GM12878 (cell line): ENCODE results near the gene DCST1. TPM values are rescaled to one million over a fixed set of nuclear protein-coding genes. Genes with fewer than 3 reads are reported as not detected.

Experiments
- ATAC-seq: fragments of 200-7000 bp; cut with Tn5 transposase; 3 replicates; pipeline ENCODE4 v1.9.1; 2020; ENCODE audit warnings: mild to moderate bottlenecking, moderate library complexity
- BruUV-seq: library from RNA; stranded (reverse); fragments of 400-500 nt; replicated peaks from 2 replicates; lab custom pipeline; 2021; lab: Mats Ljungman, UMichigan
- CTCF ChIA-PET: fragments of 300-600 bp; sonication (Branson Sonifier 250); formaldehyde crosslinking; extraction: SDS; loops from one replicate; lab custom pipeline; 2021; ENCODE audit warnings: inconsistent platforms; lab: Yijun Ruan, JAX
- POLR2A ChIA-PET: fragments of 350-600 bp; formaldehyde crosslinking; extraction: SDS; loops from one replicate; lab custom pipeline; 2021; ENCODE audit warnings: inconsistent platforms; lab: Charles Lee
- RAD21 ChIA-PET: fragments of 300-600 bp; sonication (Branson Sonifier 250); formaldehyde crosslinking; loops from one replicate; lab custom pipeline; 2023; ENCODE audit warnings: antibody characterized with exemption; ENCODE audit not compliant: unreplicated experiment; lab: Charles Lee
- SMC1A ChIA-PET: fragments of 300-600 bp; sonication (Branson Sonifier 250); formaldehyde crosslinking; loops from one replicate; lab custom pipeline; 2023; ENCODE audit not compliant: unreplicated experiment, uncharacterized antibody; lab: Charles Lee
- DNase-seq: peaks from one replicate; pipeline ENCODE4 v3.0.0-alpha.2; 2011; ENCODE audit warnings: low read depth, low spot score
- FAIRE-seq: peaks from 3 replicates; lab custom pipeline; 2011; peaks lifted over from hg19 to GRCh38; lab: Jason Lieb, UNC
- H2AFZ ChIP-seq: 2 replicates; pipeline ENCODE4 v1.6.0; 2011; ENCODE audit warnings: low read depth, low read length, control low read depth; ENCODE audit not compliant: control insufficient read depth
- H3K27ac ChIP-seq: 2 replicates; pipeline ENCODE4 v1.5.1; 2011; ENCODE audit warnings: control low read depth; ENCODE audit not compliant: control insufficient read depth, insufficient read depth
- H3K27me3 ChIP-seq, 2 experiments: replicated peaks in 1 of 2; 2 replicates each; pipeline versions ENCODE4 v1.6.0 to v1.6.1; 2011; ENCODE audit warnings: low read length in 1 of 2; ENCODE audit not compliant: control insufficient read depth in 2 of 2, insufficient read depth in 2 of 2
- H3K36me3 ChIP-seq, 2 experiments: 2 replicates each; pipeline ENCODE4 v1.5.1; 2011; ENCODE audit warnings: low read length in 1 of 2; ENCODE audit not compliant: control insufficient read depth in 2 of 2, insufficient read depth in 2 of 2
- H3K4me1 ChIP-seq: 2 replicates; pipeline ENCODE4 v1.6.1; 2011; ENCODE audit warnings: mild to moderate bottlenecking, low read length, moderate library complexity, mixed read lengths; ENCODE audit not compliant: control insufficient read depth, insufficient read depth
- H3K4me2 ChIP-seq: 2 replicates; pipeline ENCODE4 v1.6.0; 2011; ENCODE audit warnings: control low read depth; ENCODE audit not compliant: control insufficient read depth, insufficient read depth
- H3K4me3 ChIP-seq: fragments of 200-600 bp; sonication (generic); 2 replicates; pipeline ENCODE4 v1.5.1; 2016
- H3K79me2 ChIP-seq: 2 replicates; pipeline ENCODE4 v1.6.0; 2011; ENCODE audit warnings: low read length; ENCODE audit not compliant: control insufficient read depth, insufficient read depth
- H3K9ac ChIP-seq: 2 replicates; pipeline ENCODE4 v1.8.0; 2011; ENCODE audit warnings: low read length, control low read depth, mixed read lengths; ENCODE audit not compliant: control insufficient read depth, insufficient read depth
- H3K9me3 ChIP-seq: replicated peaks from 3 replicates; pipeline ENCODE4 v1.5.1; 2011; ENCODE audit warnings: mild to moderate bottlenecking, low read length; ENCODE audit not compliant: control insufficient read depth, insufficient read depth
- H4K20me1 ChIP-seq: 2 replicates; pipeline ENCODE4 v1.6.0; 2011; ENCODE audit not compliant: control insufficient read depth, insufficient read depth
- BCL11A ChIP-seq: IDR thresholded peaks from 2 replicates; pipeline ENCODE4 v1.6.1; 2011; ENCODE audit warnings: low read depth, low read length
- BHLHE40 ChIP-seq, 2 experiments: fragments of 450-650 bp in 1 of 2; IDR thresholded peaks; 2 replicates each; pipeline ENCODE4 v1.6.1; 2011 to 2017; ENCODE audit warnings: low read depth in 2 of 2, borderline replicate concordance in 1 of 2, improper control_type of control experiment in 1 of 2, low read length in 1 of 2, mild to moderate bottlenecking in 1 of 2
- CHD4 ChIP-seq: fragments of 200-600 bp; sonication (generic); IDR thresholded peaks from 2 replicates; pipeline ENCODE4 v1.6.1; 2016; ENCODE audit warnings: mild to moderate bottlenecking
- EGR1 ChIP-seq, 2 experiments: IDR thresholded peaks; 1 replicate in 1 of 2; 2 replicates in 1 of 2; pipeline ENCODE4 v1.6.1; 2011 to 2012; ENCODE audit warnings: low read depth in 2 of 2, low read length in 2 of 2, borderline replicate concordance in 1 of 2, mild to moderate bottlenecking in 1 of 2, moderate library complexity in 1 of 2
- EZH2 ChIP-seq: IDR thresholded peaks from 2 replicates; pipeline ENCODE4 v1.6.1; 2012; ENCODE audit warnings: low read depth, mild to moderate bottlenecking, control low read depth, inconsistent platforms, low read length, borderline replicate concordance; ENCODE audit not compliant: control insufficient read depth
- GATAD2B ChIP-seq: fragments of 450-650 bp; conservative IDR thresholded peaks from 2 replicates; pipeline ENCODE4 v1.6.1; 2017; ENCODE audit warnings: low read depth, mild to moderate bottlenecking, moderate library complexity
- HDGF ChIP-seq: fragments of 450-650 bp; IDR thresholded peaks from 2 replicates; pipeline ENCODE4 v1.6.1; 2016; ENCODE audit warnings: antibody characterized with exemption
- KDM1A ChIP-seq: fragments of 200-600 bp; sonication (generic); IDR thresholded peaks from 2 replicates; pipeline ENCODE4 v1.6.1; 2016; ENCODE audit warnings: borderline replicate concordance
- NFYA ChIP-seq: IDR thresholded peaks from 2 replicates; pipeline ENCODE4 v1.6.1; 2011; ENCODE audit warnings: low read depth, mild to moderate bottlenecking, low read length, improper control_type of control experiment, borderline replicate concordance
- NFYB ChIP-seq: IDR thresholded peaks from 2 replicates; pipeline ENCODE4 v1.6.1; 2011; ENCODE audit warnings: low read depth, mild to moderate bottlenecking, low read length, improper control_type of control experiment, moderate library complexity; ENCODE audit not compliant: insufficient read depth
- NR2C1 ChIP-seq: fragments of 450-650 bp; IDR thresholded peaks from 2 replicates; pipeline ENCODE4 v1.6.1; 2017; ENCODE audit warnings: antibody characterized with exemption, mild to moderate bottlenecking, moderate library complexity
- RB1 ChIP-seq: fragments of 450-650 bp; formaldehyde crosslinking; IDR thresholded peaks from 2 replicates; pipeline ENCODE4 v1.6.1; 2017; ENCODE audit warnings: mild to moderate bottlenecking, borderline replicate concordance
- TCF3 ChIP-seq: IDR thresholded peaks from 2 replicates; pipeline ENCODE4 v1.6.1; 2012; ENCODE audit warnings: low read depth, mild to moderate bottlenecking, low read length, borderline replicate concordance; ENCODE audit not compliant: insufficient read depth
- WGBS: methylation state at CpG from one replicate; pipeline ENCODE4 v1.1.6; 2016; ENCODE audit warnings: low lambda C conversion rate; ENCODE audit not compliant: insufficient replicate concordance, insufficient coverage; ENCODE audit errors: missing lambda C conversion rate; 5-methylcytosine and 5-hydroxymethylcytosine counted together
- in situ Hi-C: fragments of 300-500 bp; cut with MboI; formaldehyde crosslinking; loops from 9 replicates; pipeline ENCODE4 v1.14.3; 2018; ENCODE audit warnings: mixed read lengths
- intact Hi-C: fragments of 100-400 bp; cut with micrococcal nuclease; formaldehyde crosslinking; loops from one replicate; pipeline ENCODE4 v1.14.2; 2022; ENCODE audit not compliant: unreplicated experiment
- polyA plus RNA-seq, 11 experiments: library from polyadenylated mRNA; depleted of rRNA in 4 of 11; unstranded in 6 of 11; stranded (reverse) in 5 of 11; fragments of >200 nt; fragmentation: Nextera tagmentation in 4 of 11; fragmentation: Illumina TruSeq in 1 of 11; extraction: Ambion mirVana in 4 of 11; extraction: Trizol in 1 of 11; gene quantifications; 1 replicate in 1 of 11; 2 replicates in 10 of 11; pipeline versions ENCODE4 v1.2.1 to v1.2.3, GENCODE V29; 2011 to 2016; ENCODE audit warnings: inconsistent platforms in 2 of 11, missing spikeins in 2 of 11, low read depth in 1 of 11
- total RNA-seq, 4 experiments: library from RNA; depleted of rRNA in 3 of 4; stranded (reverse); fragments of >200 nt in 3 of 4; fragmentation: Illumina TruSeq in 1 of 4; extraction: Trizol in 1 of 4; gene quantifications; 2 replicates each; pipeline versions ENCODE4 v1.2.1 to v1.2.3, GENCODE V29; 2013 to 2021
- TF ChIP-seq, protein P1 (sequence below): fragments of 450-650 bp; IDR thresholded peaks from 2 replicates; pipeline ENCODE4 v1.6.1; 2018; ENCODE audit warnings: mild to moderate bottlenecking, low read depth, moderate library complexity; ENCODE audit not compliant: partially characterized antibody

Gene DCST1
- total and polyA plus RNA-seq, 10 of the 15 experiments (the other 5 are each of a cell fraction or from before 2014, with no cell fraction given): not detected

DNA sequence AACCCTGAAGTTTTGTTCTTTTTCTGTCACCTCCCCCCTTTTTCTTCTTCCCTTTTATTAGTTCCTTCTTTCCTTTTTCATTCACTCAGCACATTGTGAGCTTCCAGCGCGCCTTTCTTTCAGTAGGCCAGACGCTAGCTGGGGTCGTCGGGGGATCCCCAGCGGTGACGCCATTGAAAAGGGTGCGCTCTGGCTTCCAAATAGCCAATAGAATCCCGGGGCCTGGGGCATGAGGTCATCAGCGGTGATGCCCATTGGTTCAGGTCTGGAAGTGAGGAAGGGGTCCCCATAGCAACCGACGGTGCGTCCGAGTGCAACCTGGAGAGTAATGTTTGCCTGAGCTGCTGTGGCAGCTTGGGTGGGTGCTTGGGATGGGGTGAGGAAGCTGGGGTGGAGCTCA is 38.1 kb downstream of the DCST1 start:
- Histone ChIP-seq H3K4me3 (no peak overlapping the region), H4K20me1 (no peaks in the 10 kb centered on the region), H2AFZ (no peak overlapping the region), H3K36me3 (no peaks in the 10 kb centered on the region; a peak in 2 of 4 replicates), H3K4me2 (no peak overlapping the region), H3K4me1 (peaks cover 10% of the 10 kb centered on the region), H3K9me3 (no peaks in the 10 kb centered on the region), H3K9ac (no peak overlapping the region), H3K79me2 (no peaks in the 10 kb centered on the region), H3K27ac (no peak overlapping the region), H3K27me3 (no peaks in the 10 kb centered on the region)
- in situ Hi-C loops: no loop called here
- WGBS: 71% methylated on average over 14 of the region's 14 CpGs
- ChIA-PET CTCF (interaction anchor here (0.6 to 3.6 kb wide), 4 partner anchors 10 to 23 kb away, joined by 3 to 23 read pairs (median 4); no protein-coding TSS in a partner anchor), RAD21 (no interaction called here), POLR2A (no interaction called here), SMC1A (no interaction called here)
- FAIRE-seq (no peak), DNase-seq (no peak), ATAC-seq (no peak)
- TF ChIP-seq EGR1 (IDR thresholded peaks at IDR 0.05; ENCODE audit: borderline replicate concordance in 1 of 2, low read depth in 2 of 2, low read length in 2 of 2): no peak
- no peak for TF ChIP-seq TCF3
- TF ChIP-seq KDM1A: no peak
- TF ChIP-seq HDGF: no peak
- no TSS peak for BruUV-seq
- intact Hi-C loops: no loop called here

DNA sequence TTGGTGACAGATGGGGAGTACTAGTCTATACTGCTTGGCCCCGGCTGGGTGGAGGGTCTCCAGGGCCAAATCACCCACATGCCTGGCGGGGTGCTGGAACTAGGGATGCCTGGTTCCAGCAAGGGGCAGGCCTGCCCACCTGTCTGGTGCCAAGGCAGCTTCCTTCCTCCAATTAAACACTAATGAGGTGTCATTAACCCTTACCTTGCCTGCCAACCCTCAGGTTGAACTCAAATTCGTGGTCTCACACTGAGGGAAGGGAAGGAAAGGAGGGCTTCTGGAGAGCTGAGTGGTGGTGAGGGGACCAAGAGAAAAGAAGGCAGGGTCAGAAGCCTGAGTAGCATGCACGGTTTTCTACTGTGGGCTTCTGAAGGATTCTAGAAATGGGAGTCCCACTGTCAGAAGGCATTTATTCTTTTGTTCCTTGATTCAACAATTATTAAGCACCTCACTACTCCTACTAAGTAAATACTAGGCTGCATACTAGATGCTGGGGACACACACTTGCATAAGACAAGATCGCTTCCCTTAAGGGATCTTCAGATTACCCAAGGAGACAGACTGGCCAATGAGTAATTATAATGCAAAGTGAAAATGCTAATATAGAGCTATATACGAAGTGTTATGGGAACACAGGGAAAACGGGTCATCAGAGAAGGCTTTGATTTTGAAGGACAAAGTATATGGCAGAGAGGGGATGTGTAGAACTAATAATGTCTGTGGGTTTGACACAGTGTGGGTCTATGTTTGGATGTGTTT is 39.1 kb downstream of the DCST1 start:
- H3K79me2 ChIP-seq: no peaks in the 10 kb centered on the region
- H3K36me3 ChIP-seq: no peaks in the 10 kb centered on the region; a peak in 1 of 4 replicates
- H3K4me3 ChIP-seq: no peak overlapping the region
- H2AFZ ChIP-seq: no peak overlapping the region
- no peaks in the 10 kb centered on the region for H4K20me1 ChIP-seq
- intact Hi-C loops: no loop called here
- no peak overlapping the region for H3K9ac ChIP-seq
- in situ Hi-C loops: no loop called here
- DNase-seq (no peak), FAIRE-seq (no peak), ATAC-seq (no peak)
- H3K27ac ChIP-seq: no peak overlapping the region
- CTCF ChIA-PET: interaction anchor here (0.6 to 3.6 kb wide), 5 partner anchors 11 to 22 kb away, joined by 3 to 23 read pairs (median 6); no protein-coding TSS in a partner anchor
- POLR2A ChIA-PET: interaction anchor here (0.5 kb wide), 1 partner anchor 786 kb away, joined by 4 read pairs; no protein-coding TSS in a partner anchor
- SMC1A ChIA-PET: interaction anchor here (1.0 to 1.3 kb wide), 2 partner anchors 8 to 29 kb away, joined by 3 to 4 read pairs; no protein-coding TSS in a partner anchor
- no TSS peak for BruUV-seq
- peaks cover 10% of the 10 kb centered on the region for H3K4me1 ChIP-seq
- H3K27me3 ChIP-seq: no peaks in the 10 kb centered on the region
- RAD21 ChIA-PET: no interaction called here
- H3K4me2 ChIP-seq: no peak overlapping the region
- 61% methylated on average over 7 of the region's 7 CpGs for WGBS
- no peaks in the 10 kb centered on the region for H3K9me3 ChIP-seq
- no peak for TF ChIP-seq BHLHE40 (IDR thresholded peaks at IDR 0.05; ENCODE audit: borderline replicate concordance in 1 of 2, low read depth in 2 of 2, low read length in 1 of 2)
- no peak for TF ChIP-seq EZH2
- TF ChIP-seq GATAD2B: no peak
- no peak for TF ChIP-seq NFYA
- no peak for TF ChIP-seq NR2C1
- TF ChIP-seq, protein P1, sequence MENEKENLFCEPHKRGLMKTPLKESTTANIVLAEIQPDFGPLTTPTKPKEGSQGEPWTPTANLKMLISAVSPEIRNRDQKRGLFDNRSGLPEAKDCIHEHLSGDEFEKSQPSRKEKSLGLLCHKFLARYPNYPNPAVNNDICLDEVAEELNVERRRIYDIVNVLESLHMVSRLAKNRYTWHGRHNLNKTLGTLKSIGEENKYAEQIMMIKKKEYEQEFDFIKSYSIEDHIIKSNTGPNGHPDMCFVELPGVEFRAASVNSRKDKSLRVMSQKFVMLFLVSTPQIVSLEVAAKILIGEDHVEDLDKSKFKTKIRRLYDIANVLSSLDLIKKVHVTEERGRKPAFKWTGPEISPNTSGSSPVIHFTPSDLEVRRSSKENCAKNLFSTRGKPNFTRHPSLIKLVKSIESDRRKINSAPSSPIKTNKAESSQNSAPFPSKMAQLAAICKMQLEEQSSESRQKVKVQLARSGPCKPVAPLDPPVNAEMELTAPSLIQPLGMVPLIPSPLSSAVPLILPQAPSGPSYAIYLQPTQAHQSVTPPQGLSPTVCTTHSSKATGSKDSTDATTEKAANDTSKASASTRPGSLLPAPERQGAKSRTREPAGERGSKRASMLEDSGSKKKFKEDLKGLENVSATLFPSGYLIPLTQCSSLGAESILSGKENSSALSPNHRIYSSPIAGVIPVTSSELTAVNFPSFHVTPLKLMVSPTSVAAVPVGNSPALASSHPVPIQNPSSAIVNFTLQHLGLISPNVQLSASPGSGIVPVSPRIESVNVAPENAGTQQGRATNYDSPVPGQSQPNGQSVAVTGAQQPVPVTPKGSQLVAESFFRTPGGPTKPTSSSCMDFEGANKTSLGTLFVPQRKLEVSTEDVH: no peak
- TF ChIP-seq NFYB: no peak
- no peak for TF ChIP-seq RB1
- TF ChIP-seq CHD4: no peak
- TF ChIP-seq BCL11A: no peak
